HCT116 (cell line): ENCODE data around the gene VAV2. TPM values are rescaled to one million over a fixed set of nuclear protein-coding genes. Genes with fewer than 3 reads are reported as not detected.

Source experiments
- ATAC-seq: fragments of 200-7000 bp; cut with Tn5 transposase; 2 replicates; pipeline ENCODE4 v1.9.1; 2020; ENCODE audit warnings: mild to moderate bottlenecking, moderate library complexity
- BruUV-seq: library from RNA; stranded (reverse); fragments of 400-500 nt; replicated peaks from 2 replicates; lab custom pipeline; 2021; lab: Mats Ljungman, UMichigan
- CTCF ChIA-PET: fragments of 300-600 bp; sonication (Branson Sonifier 250); formaldehyde crosslinking; loops from one replicate; lab custom pipeline; 2021; ENCODE audit warnings: antibody characterized with exemption; lab: Charles Lee
- POLR2A ChIA-PET: fragments of 300-600, 350-600 bp; sonication (Branson Sonifier 250); formaldehyde crosslinking; loops from one replicate; lab custom pipeline; 2021; ENCODE audit warnings: antibody characterized with exemption; lab: Charles Lee
- RAD21 ChIA-PET, 2 experiments: fragments of 300-600 bp; sonication (Branson Sonifier 250); formaldehyde crosslinking; loops; one replicate each; lab custom pipeline; 2023; ENCODE audit warnings: low total read pairs in 2 of 2; ENCODE audit not compliant: uncharacterized antibody in 2 of 2, unreplicated experiment in 2 of 2, low non-redundant PET in 1 of 2; lab: Charles Lee
- DNase-seq: peaks from one replicate; pipeline ENCODE4 v3.0.0-alpha.2; 2010; ENCODE audit warnings: low read depth, low spot score
- H2AFZ ChIP-seq: fragments of 200-600 bp; shearing (Covaris generic), sonication (generic); 2 replicates; pipeline ENCODE4 v1.6.1; 2017; ENCODE audit warnings: low read depth, mixed run types, mixed read lengths, antibody characterized with exemption, low read length; ENCODE audit not compliant: poor library complexity, severe bottlenecking
- H3K27ac ChIP-seq: 2 replicates; pipeline ENCODE4 v1.5.1; 2012; ENCODE audit warnings: low read depth, low read length
- H3K27me3 ChIP-seq: fragments of 200-600 bp; sonication (generic); 2 replicates; pipeline ENCODE4 v1.6.1; 2016; ENCODE audit warnings: mixed run types, low read length, mixed read lengths; ENCODE audit not compliant: insufficient read depth
- H3K36me3 ChIP-seq, 2 experiments: fragments of 200-500 bp in 1 of 2; fragments of 200-600 bp in 1 of 2; sonication (Bioruptor generic) in 1 of 2; sonication (generic) in 1 of 2; 2 replicates each; pipeline versions ENCODE4 v1.5.1 to v1.6.1; 2014 to 2016; ENCODE audit warnings: low read length in 2 of 2, inconsistent platforms in 1 of 2, mixed read lengths in 1 of 2, mixed run types in 1 of 2; ENCODE audit not compliant: insufficient read depth in 2 of 2, control insufficient read depth in 1 of 2
- H3K4me1 ChIP-seq, 2 experiments: fragments of 200-600 bp in 1 of 2; sonication (generic) in 1 of 2; 2 replicates each; pipeline versions ENCODE4 v1.5.1 to v1.6.1; 2012 to 2017; ENCODE audit warnings: low read length in 2 of 2, inconsistent platforms in 1 of 2, mild to moderate bottlenecking in 1 of 2, mixed read lengths in 1 of 2, mixed run types in 1 of 2, moderate library complexity in 1 of 2; ENCODE audit not compliant: insufficient read depth in 2 of 2, control insufficient read depth in 1 of 2
- H3K4me2 ChIP-seq: fragments of 200-600 bp; sonication (generic); 2 replicates; pipeline ENCODE4 v1.6.1; 2017; ENCODE audit warnings: mixed run types, low read length, mixed read lengths
- H3K4me3 ChIP-seq, 2 experiments: fragments of 200-600 bp in 1 of 2; sonication (generic) in 1 of 2; replicated peaks in 1 of 2; 2 replicates each; pipeline ENCODE4 v1.5.1; 2011 to 2016; ENCODE audit warnings: low read length in 2 of 2, control low read depth in 1 of 2, low read depth in 1 of 2, mild to moderate bottlenecking in 1 of 2, mixed read lengths in 1 of 2, mixed run types in 1 of 2
- H3K79me2 ChIP-seq: fragments of 200-600 bp; sonication (generic); 2 replicates; pipeline ENCODE4 v1.6.1; 2017; ENCODE audit warnings: mild to moderate bottlenecking, mixed run types, low read length, moderate library complexity, mixed read lengths; ENCODE audit not compliant: insufficient read depth
- H3K9ac ChIP-seq: fragments of 200-600 bp; sonication (generic); 2 replicates; pipeline ENCODE4 v1.6.1; 2016; ENCODE audit warnings: low read length, mixed read lengths
- H3K9me2 ChIP-seq: fragments of 200-600 bp; sonication (generic), shearing (Covaris generic); 2 replicates; pipeline ENCODE4 v1.6.1; 2017; ENCODE audit warnings: mixed run types, mild to moderate bottlenecking, moderate library complexity; ENCODE audit not compliant: insufficient read depth
- H3K9me3 ChIP-seq, 2 experiments: fragments of 200-500 bp in 1 of 2; fragments of 200-600 bp in 1 of 2; sonication (Bioruptor generic) in 1 of 2; sonication (generic) in 1 of 2; 2 replicates each; pipeline ENCODE4 v1.6.1; 2014 to 2017; ENCODE audit warnings: low read length in 2 of 2, mixed read lengths in 2 of 2, inconsistent platforms in 1 of 2, low read depth in 1 of 2, mild to moderate bottlenecking in 1 of 2, mixed run types in 1 of 2, moderate library complexity in 1 of 2; ENCODE audit not compliant: control insufficient read depth in 1 of 2, insufficient read depth in 1 of 2
- H4K20me1 ChIP-seq: fragments of 200-600 bp; sonication (generic), shearing (Covaris generic); 2 replicates; pipeline ENCODE4 v1.6.1; 2017; ENCODE audit warnings: mixed run types, mild to moderate bottlenecking, moderate library complexity; ENCODE audit not compliant: insufficient read depth
- EZH2 ChIP-seq: fragments of 200-600 bp; sonication (generic); IDR thresholded peaks from 2 replicates; pipeline ENCODE4 v1.6.1; 2017; ENCODE audit warnings: antibody characterized with exemption, mixed run types
- FOSL1 ChIP-seq: IDR thresholded peaks from 2 replicates; pipeline ENCODE4 v1.6.1; 2012; ENCODE audit warnings: low read depth
- JUND ChIP-seq: IDR thresholded peaks from 2 replicates; pipeline ENCODE4 v1.6.1; 2012
- POLR2A ChIP-seq: IDR thresholded peaks from 2 replicates; pipeline ENCODE4 v1.7.0; 2011; ENCODE audit warnings: borderline replicate concordance; ENCODE audit not compliant: insufficient read depth, insufficient read length; ENCODE audit errors: extremely low read depth
- RAD21 ChIP-seq: IDR thresholded peaks from 2 replicates; pipeline ENCODE4 v1.6.1; 2012; ENCODE audit warnings: low read depth, mild to moderate bottlenecking
- SP1 ChIP-seq: IDR thresholded peaks from 2 replicates; pipeline ENCODE4 v1.6.1; 2012; ENCODE audit warnings: low read depth
- TCF7L2 ChIP-seq: IDR thresholded peaks from 2 replicates; pipeline ENCODE4 v1.7.0; 2011; ENCODE audit warnings: borderline replicate concordance, inconsistent platforms; ENCODE audit not compliant: insufficient read depth, insufficient read length; ENCODE audit errors: extremely low read depth
- YY1 ChIP-seq: IDR thresholded peaks from 2 replicates; pipeline ENCODE4 v1.6.1; 2011; ENCODE audit warnings: low read length, low read depth, moderate library complexity, mild to moderate bottlenecking; ENCODE audit not compliant: insufficient replicate concordance; ENCODE audit errors: extremely low read depth
- ZFX ChIP-seq: fragments of 450-650 bp; IDR thresholded peaks from 2 replicates; pipeline ENCODE4 v1.6.1; 2017
- intact Hi-C: fragments of 100-400 bp; cut with micrococcal nuclease; formaldehyde crosslinking; loops from 2 replicates; pipeline ENCODE4 v1.10.0; 2022
- total RNA-seq: library from RNA; stranded (reverse); gene quantifications from one replicate; pipeline ENCODE4 v1.2.1, GENCODE V29; 2021; ENCODE audit not compliant: unreplicated experiment
- TF ChIP-seq, protein P1 (sequence below): IDR thresholded peaks from 2 replicates; pipeline ENCODE4 v1.6.1; 2012
- TF ChIP-seq, protein P2 (sequence below): IDR thresholded peaks from 2 replicates; pipeline ENCODE4 v1.6.1; 2012

Gene VAV2
- total RNA-seq, 1 experiment from 2014 or later, result 33.2 TPM

DNA sequence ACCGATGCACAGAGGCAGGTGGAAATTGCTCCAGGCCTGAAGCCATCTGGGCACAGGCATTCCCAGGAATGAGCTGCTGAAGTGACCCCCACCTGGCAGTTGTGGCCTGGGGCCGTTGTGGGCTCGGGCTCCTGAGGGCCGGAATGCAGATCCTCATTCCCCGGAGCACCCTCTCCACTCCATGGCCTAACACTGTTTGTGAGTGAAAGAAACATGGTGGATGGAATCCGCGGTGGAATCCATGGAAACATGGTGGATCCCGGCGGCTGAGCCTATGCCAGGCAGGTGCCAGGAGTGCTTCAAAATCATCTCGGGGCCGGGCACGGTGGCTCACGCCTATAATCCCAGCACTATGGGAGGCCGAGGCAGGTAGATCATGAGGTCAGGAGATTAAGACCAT is 250.4 kb downstream of the VAV2 start:
- H3K27me3 ChIP-seq, result no peaks in the 10 kb centered on the region
- no peaks in the 10 kb centered on the region for H3K9me3 ChIP-seq
- H3K4me2 ChIP-seq, result no peak overlapping the region
- BruUV-seq, result no TSS peak
- H3K9ac ChIP-seq, result no peak overlapping the region
- TF ChIP-seq JUND, result no peak
- TF ChIP-seq, protein P1, sequence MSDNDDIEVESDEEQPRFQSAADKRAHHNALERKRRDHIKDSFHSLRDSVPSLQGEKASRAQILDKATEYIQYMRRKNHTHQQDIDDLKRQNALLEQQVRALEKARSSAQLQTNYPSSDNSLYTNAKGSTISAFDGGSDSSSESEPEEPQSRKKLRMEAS, result no peak
- no peak for TF ChIP-seq TCF7L2
- TF ChIP-seq POLR2A, result no peak
- TF ChIP-seq SP1, result no peak
- TF ChIP-seq YY1, result no peak
- TF ChIP-seq, protein P2, sequence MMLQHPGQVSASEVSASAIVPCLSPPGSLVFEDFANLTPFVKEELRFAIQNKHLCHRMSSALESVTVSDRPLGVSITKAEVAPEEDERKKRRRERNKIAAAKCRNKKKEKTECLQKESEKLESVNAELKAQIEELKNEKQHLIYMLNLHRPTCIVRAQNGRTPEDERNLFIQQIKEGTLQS, result no peak
- TF ChIP-seq EZH2, result no peak
- no peak for TF ChIP-seq FOSL1
- TF ChIP-seq RAD21, result no peak
- no peak overlapping the region for H3K4me3 ChIP-seq
- no peaks in the 10 kb centered on the region for H3K36me3 ChIP-seq
- RAD21 ChIA-PET, result no interaction called here
- intact Hi-C loops, result loop anchor here (5.0 kb wide), 1 partner anchor 251 kb away; the partner anchor contains the start of gene VAV2
- no peaks in the 10 kb centered on the region for H3K9me2 ChIP-seq
- ATAC-seq (no peak), DNase-seq (no peak)
- no peaks in the 10 kb centered on the region for H4K20me1 ChIP-seq
- CTCF ChIA-PET, result interaction anchor here (2.0 kb wide), 2 partner anchors 10 to 15 kb away, joined by 11 read pairs; no protein-coding TSS in a partner anchor
- POLR2A ChIA-PET, result no interaction called here
- peaks cover 5 to 13% of the 10 kb centered on the region in 2 experiments; a peak in 3 of 4 replicates for H3K4me1 ChIP-seq
- H3K79me2 ChIP-seq, result no peaks in the 10 kb centered on the region
- H2AFZ ChIP-seq, result no peak overlapping the region
- H3K27ac ChIP-seq, result no peak overlapping the region

DNA sequence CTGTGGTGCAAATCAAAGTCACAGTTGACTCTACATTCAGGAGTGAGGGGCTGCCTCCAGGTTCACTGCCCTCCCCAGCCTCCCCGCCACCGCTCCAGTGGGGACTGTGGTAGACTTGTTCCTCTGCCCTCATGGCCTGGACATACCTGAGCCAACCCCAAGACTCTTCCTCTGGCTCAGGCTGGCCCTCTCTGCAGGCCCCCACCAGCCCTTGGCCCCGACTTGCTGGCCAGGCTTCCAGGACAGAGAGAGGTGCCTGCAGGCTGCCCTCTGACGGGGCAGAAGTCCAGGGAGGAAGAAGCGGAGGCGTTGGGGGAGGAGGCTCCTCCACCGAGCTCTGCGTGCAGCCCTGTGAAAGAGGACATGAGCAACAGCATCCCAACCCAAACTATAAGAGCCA is 251.2 kb downstream of the VAV2 start:
- TF ChIP-seq ZFX (no peak), YY1 (no peak)
- TF ChIP-seq, protein P1, result no peak
- POLR2A ChIA-PET, result no interaction called here
- H3K27ac ChIP-seq, result no peak overlapping the region

More for the DNA sequence above, 251.2 kb downstream of the VAV2 start:
- H4K20me1 ChIP-seq, result no peaks in the 10 kb centered on the region
- H3K4me3 ChIP-seq, result no peak overlapping the region
- DNase-seq, result no peak
- ChIA-PET CTCF (no interaction called here), RAD21 (no interaction called here)
- H3K4me1 ChIP-seq, result peaks cover 5 to 13% of the 10 kb centered on the region in 2 experiments; a peak in 3 of 4 replicates
- H2AFZ ChIP-seq, result no peak overlapping the region
- H3K79me2 ChIP-seq, result no peaks in the 10 kb centered on the region
- H3K9me3 ChIP-seq, result no peaks in the 10 kb centered on the region
- H3K27me3 ChIP-seq, result no peaks in the 10 kb centered on the region
- no peaks in the 10 kb centered on the region for H3K36me3 ChIP-seq
- no peaks in the 10 kb centered on the region for H3K9me2 ChIP-seq
- ATAC-seq, result no peak
- H3K4me2 ChIP-seq, result no peak overlapping the region
- no TSS peak for BruUV-seq
- H3K9ac ChIP-seq, result no peak overlapping the region
- intact Hi-C loops, result loop anchor here (5.0 kb wide), 1 partner anchor 251 kb away; the partner anchor contains the start of gene VAV2
